WERI-Rb-1 (cell line): ENCODE data around the gene ESYT1.

Source experiments
- DNase-seq: peaks from one replicate; pipeline ENCODE4 v3.0.0-alpha.2; 2020
- H3K27ac ChIP-seq: fragments of 250-450 bp; sonication (Bioruptor Pico); 2 replicates; pipeline ENCODE4 v1.5.1; 2020; ENCODE audit warnings: mild to moderate bottlenecking, moderate library complexity
- H3K27me3 ChIP-seq: fragments of 250-450 bp; sonication (Bioruptor Pico); 2 replicates; pipeline ENCODE4 v1.5.1; 2021; ENCODE audit warnings: mild to moderate bottlenecking, low read depth, moderate library complexity; ENCODE audit not compliant: insufficient read depth, severe bottlenecking
- H3K36me3 ChIP-seq: fragments of 250-450 bp; sonication (Bioruptor Pico); 2 replicates; pipeline ENCODE4 v1.5.1; 2020; ENCODE audit warnings: mild to moderate bottlenecking, moderate library complexity
- H3K4me3 ChIP-seq: 2 replicates; pipeline ENCODE4 v1.5.1; 2011; ENCODE audit warnings: low read depth, mild to moderate bottlenecking, control low read depth, low read length
- H3K9me3 ChIP-seq: fragments of 250-450 bp; sonication (Bioruptor Pico); 2 replicates; pipeline ENCODE4 v1.5.1; 2021; ENCODE audit warnings: mild to moderate bottlenecking, moderate library complexity; ENCODE audit not compliant: severe bottlenecking
- CTCF ChIP-seq: IDR thresholded peaks from 2 replicates; pipeline ENCODE4 v1.5.1; 2011; ENCODE audit warnings: low read depth, mild to moderate bottlenecking, control low read depth, inconsistent platforms, low read length

The ESYT1 gene

GRCh38 chr12:56161690-56162351, 33.8 kb downstream of the ESYT1 start:
- Histone ChIP-seq H3K4me3 (no peak overlapping the region), H3K9me3 (no peaks in the 10 kb centered on the region), H3K36me3 (peaks cover 80% of the 10 kb centered on the region), H3K27me3 (no peaks in the 10 kb centered on the region), H3K27ac (peak overlapping the region; percentile 52)
- no peak for TF ChIP-seq CTCF
- DNase-seq = no peak

DNA sequence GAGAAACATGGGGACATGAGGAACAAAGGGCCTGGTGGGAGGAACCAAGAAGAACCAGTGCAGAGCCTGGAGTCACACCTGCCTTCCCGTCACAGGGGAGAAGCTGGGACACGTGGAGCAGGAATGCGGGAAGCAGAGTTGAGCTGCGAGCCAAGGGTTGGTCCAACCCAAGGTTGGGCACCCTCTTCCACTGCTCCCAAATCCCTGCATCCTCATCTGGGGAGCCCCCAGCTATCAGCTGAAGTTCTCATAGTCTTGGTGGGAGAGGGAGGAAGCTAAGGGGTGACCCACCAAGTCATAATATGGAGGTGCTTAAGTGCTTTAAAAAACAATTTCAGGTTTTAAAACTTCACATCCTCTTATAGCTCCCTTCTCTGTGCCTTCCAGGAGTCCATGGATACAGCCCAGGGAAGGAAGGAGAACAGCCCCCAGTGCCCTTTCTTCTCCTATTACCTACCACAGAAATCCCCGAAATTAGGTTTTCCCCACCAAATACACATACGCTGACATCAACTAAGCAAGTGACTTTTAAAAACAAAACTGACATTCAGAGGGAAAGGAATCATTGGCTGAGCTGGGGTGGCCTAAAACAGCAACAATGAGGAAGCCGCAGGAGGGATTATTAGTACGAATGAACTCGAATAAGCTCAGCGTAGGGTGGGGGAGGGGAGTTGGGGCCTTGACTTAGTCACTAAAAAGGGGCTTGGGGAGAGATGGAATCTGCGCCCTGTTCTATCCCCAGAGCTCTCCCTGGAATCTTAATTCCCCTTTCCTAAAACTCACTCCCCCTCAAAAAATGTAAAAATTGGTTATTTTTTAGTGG, 34.6 kb downstream of the ESYT1 start:
- peak; percentile 51 for DNase-seq
- peak overlapping the region; percentile 47 for H3K27ac ChIP-seq
- H3K36me3 ChIP-seq = peaks cover 88% of the 10 kb centered on the region

DNA sequence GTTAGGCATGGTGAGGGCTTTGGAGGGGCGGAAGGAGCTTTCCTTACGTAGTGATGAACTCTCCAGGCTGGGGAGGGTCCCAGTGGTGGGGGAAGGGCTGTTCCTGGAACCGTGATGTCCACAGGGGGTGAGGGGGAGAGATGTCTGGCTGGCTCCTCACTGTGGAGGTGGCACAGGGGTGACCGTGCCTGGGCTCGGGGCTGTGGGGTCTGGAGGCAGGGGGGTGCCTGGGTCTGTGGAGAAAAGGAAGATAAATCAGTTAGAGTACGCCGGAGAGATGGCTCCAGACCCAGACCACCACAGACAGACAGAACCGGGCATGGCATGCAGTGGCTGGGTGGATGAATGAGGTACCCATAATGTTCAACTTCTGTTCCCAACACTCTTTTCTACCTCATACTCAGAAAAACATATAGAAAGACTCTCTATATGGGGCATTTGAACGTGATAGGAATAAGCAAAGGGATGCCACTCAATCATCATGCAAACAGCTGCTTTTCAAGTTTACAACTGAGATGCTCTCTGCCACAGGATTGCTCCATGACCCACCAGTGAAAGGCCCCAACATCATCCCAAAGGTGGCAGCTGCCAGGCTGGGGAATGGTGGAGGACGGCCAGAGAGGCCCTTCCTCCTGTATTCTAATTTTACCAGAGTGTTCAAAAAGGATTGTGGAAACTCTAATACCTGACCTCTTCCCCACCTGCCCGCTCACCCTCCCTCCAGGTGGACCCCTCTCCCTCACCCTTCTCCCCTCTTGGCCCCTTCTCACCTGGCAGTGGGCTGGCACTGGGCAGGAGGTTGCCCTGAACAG, 35.7 kb downstream of the ESYT1 start:
- H3K27ac ChIP-seq = peak overlapping the region; percentile 29; the same call in 1 of the 2 replicates
- DNase-seq = no peak

More for the DNA sequence above, 34.6 kb downstream of the ESYT1 start:
- TF ChIP-seq CTCF = no peak
- H3K9me3 ChIP-seq = no peaks in the 10 kb centered on the region
- no peak overlapping the region for H3K4me3 ChIP-seq
- no peaks in the 10 kb centered on the region for H3K27me3 ChIP-seq

DNA sequence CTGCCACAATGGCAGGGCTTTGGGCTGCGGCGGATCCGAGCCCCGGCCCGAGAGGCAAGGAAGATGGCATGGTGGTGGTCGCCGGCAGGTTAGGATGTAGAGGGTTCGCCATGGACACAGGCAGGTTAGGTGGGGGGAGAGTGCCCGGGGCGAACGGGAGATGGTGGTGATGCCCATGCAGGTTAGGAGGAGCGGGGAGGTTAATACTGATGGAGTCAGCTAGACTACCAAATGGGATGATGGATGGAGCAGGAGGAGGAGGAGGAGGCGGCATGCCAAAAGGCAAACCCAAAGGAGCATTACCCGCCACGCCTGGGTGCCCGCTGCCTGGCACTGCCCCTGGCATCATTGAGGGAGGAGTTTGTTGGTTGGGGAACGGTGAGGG, 36.3 kb downstream of the ESYT1 start:
- no peak overlapping the region for H3K4me3 ChIP-seq
- DNase-seq = no peak
- no peaks in the 10 kb centered on the region for H3K27me3 ChIP-seq
- TF ChIP-seq CTCF = no peak
- no peaks in the 10 kb centered on the region for H3K9me3 ChIP-seq
- H3K36me3 ChIP-seq = peaks cover 96% of the 10 kb centered on the region
- H3K27ac ChIP-seq = no peak overlapping the region

More for the DNA sequence above, 35.7 kb downstream of the ESYT1 start:
- H3K4me3 ChIP-seq = no peak overlapping the region
- H3K27me3 ChIP-seq = no peaks in the 10 kb centered on the region
- peaks cover 96% of the 10 kb centered on the region for H3K36me3 ChIP-seq
- no peak for TF ChIP-seq CTCF
- no peaks in the 10 kb centered on the region for H3K9me3 ChIP-seq

DNA sequence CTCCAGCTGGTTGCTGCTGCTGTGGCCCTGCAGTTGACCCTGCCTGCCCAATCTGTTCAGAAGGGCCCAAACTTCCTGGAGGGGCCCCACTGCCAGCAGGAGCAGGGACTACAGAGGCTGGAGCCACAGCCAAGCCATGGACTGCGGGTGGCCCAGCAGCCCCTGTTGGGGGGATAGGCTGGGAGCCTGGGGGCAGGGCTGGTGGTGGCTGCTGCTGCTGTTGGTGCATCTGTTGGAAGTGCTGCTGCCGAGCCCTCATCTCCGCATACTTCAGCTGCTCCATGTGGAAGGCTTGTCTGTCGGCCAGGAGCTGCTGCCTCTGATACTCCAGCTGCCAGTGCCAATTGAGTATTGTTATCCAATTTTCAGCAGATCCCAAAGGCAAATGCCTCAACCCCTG, 37.3 kb downstream of the ESYT1 start:
- Histone ChIP-seq H3K4me3 (no peak overlapping the region), H3K9me3 (no peaks in the 10 kb centered on the region), H3K36me3 (peaks cover 96% of the 10 kb centered on the region), H3K27ac (no peak overlapping the region), H3K27me3 (no peaks in the 10 kb centered on the region)
- no peak for DNase-seq
- no peak for TF ChIP-seq CTCF
